ENCODE measurements around the gene AOX1. TPM values are rescaled to one million over a fixed set of nuclear protein-coding genes. Genes with fewer than 3 reads are reported as not detected.
"Not testable (repeated sequence)": the region's sequence is repeated elsewhere in the genome, so short reads cannot be mapped to it uniquely, and the experiment has no call there.

AOX1 gene
- total RNA-seq, 8 experiments from 2014 or later: 0.09 to 9.2 (median 1.5) TPM

GRCh38 chr2:200668478-200668877, 82.7 kb downstream of the AOX1 start:
- 44 to 89% (median 77%) methylated on average over 1 to 3 of the region's 3 CpGs; no CpG with 5 or more reads in 2 of the 10 experiments for WGBS, 10 experiments
- Histone ChIP-seq H3K27ac (no peak overlapping the region), H3K4me1 (replicated peaks in 1 of 2) (no peaks in the 10 kb centered on the region)

GRCh38 chr2:200669308-200669707, 83.5 kb downstream of the AOX1 start:
- no peaks in the 10 kb centered on the region for H3K4me1 ChIP-seq (replicated peaks in 1 of 2)
- H3K4me3 ChIP-seq: no peak overlapping the region
- in situ Hi-C loops (cut with MboI; ENCODE audit: low pct_unique_long_range_greater_than_20kb in 2 of 9, low sequenced_read_pairs in 9 of 9, unreplicated experiment in 9 of 9): no loop called here
- 17 to 100% (median 83%) methylated on average over 1 to 8 of the region's 9 CpGs for WGBS, 10 experiments
- no peak overlapping the region for H3K27ac ChIP-seq
- ATAC-seq (replicated peaks in 6 of 8): peak in 4 of 8 experiments; percentile 37 to 94 (median 58)

More at GRCh38 chr2:200668478-200668877, 82.7 kb downstream of the AOX1 start:
- no peak overlapping the region for H3K4me3 ChIP-seq
- ATAC-seq (replicated peaks in 6 of 8): no peak
- in situ Hi-C loops (cut with MboI; ENCODE audit: low pct_unique_long_range_greater_than_20kb in 2 of 9, low sequenced_read_pairs in 9 of 9, unreplicated experiment in 9 of 9): no loop called here

GRCh38 chr2:200670313-200670712, 84.5 kb downstream of the AOX1 start:
- peak in 1 of 8 experiments; percentile 20 for ATAC-seq (replicated peaks in 6 of 8)
- in situ Hi-C loops (cut with MboI; ENCODE audit: low pct_unique_long_range_greater_than_20kb in 2 of 9, low sequenced_read_pairs in 9 of 9, unreplicated experiment in 9 of 9): no loop called here
- 43 to 75% (median 68%) methylated on average over 1 to 4 of the region's 4 CpGs; no CpG with 5 or more reads in 5 of the 10 experiments for WGBS, 10 experiments
- H3K27ac ChIP-seq: no peak overlapping the region
- no peak overlapping the region for H3K4me3 ChIP-seq
- H3K4me1 ChIP-seq (replicated peaks in 1 of 2): no peaks in the 10 kb centered on the region

- no peak overlapping the region for H3K4me3 ChIP-seq
- WGBS, 10 experiments: 17 to 100% (median 80%) methylated on average over 1 of the region's 1 CpG; no CpG with 5 or more reads in 3 of the 10 experiments
- ATAC-seq (replicated peaks in 6 of 8): peak in 4 of 8 experiments; percentile 21 to 65 (median 62)
- H3K27ac ChIP-seq: no peak overlapping the region
- in situ Hi-C loops (cut with MboI; ENCODE audit: low pct_unique_long_range_greater_than_20kb in 2 of 9, low sequenced_read_pairs in 9 of 9, unreplicated experiment in 9 of 9): no loop called here
- no peaks in the 10 kb centered on the region for H3K4me1 ChIP-seq (replicated peaks in 1 of 2)
These were observed 84.9 kb downstream of the AOX1 start for GRCh38 chr2:200670751-200671150.

- no peak for ATAC-seq (replicated peaks in 6 of 8)
- no peaks in the 10 kb centered on the region for H3K4me1 ChIP-seq (replicated peaks in 1 of 2)
- in situ Hi-C loops (cut with MboI; ENCODE audit: low pct_unique_long_range_greater_than_20kb in 2 of 9, low sequenced_read_pairs in 9 of 9, unreplicated experiment in 9 of 9): no loop called here
- H3K27ac ChIP-seq: no peak overlapping the region
- no peak overlapping the region for H3K4me3 ChIP-seq
- 17 to 93% (median 35%) methylated on average over 1 to 3 of the region's 5 CpGs; no CpG with 5 or more reads in 6 of the 10 experiments for WGBS, 10 experiments
These were observed 87.4 kb downstream of the AOX1 start for GRCh38 chr2:200673191-200673590.

GRCh38 chr2:200674837-200675236, 89.0 kb downstream of the AOX1 start:
- no peaks in the 10 kb centered on the region for H3K4me1 ChIP-seq (replicated peaks in 1 of 2)
- peak in 3 of 8 experiments; percentile 50 to 79 (median 64) for ATAC-seq (replicated peaks in 6 of 8)
- in situ Hi-C loops (cut with MboI; ENCODE audit: low pct_unique_long_range_greater_than_20kb in 2 of 9, low sequenced_read_pairs in 9 of 9, unreplicated experiment in 9 of 9): no loop called here
- H3K27ac ChIP-seq: no peak overlapping the region
- H3K4me3 ChIP-seq: no peak overlapping the region
- WGBS, 10 experiments: 13 to 100% (median 50%) methylated on average over 1 to 4 of the region's 7 CpGs; no CpG with 5 or more reads in 3 of the 10 experiments

GRCh38 chr2:200677171-200677570, 91.4 kb downstream of the AOX1 start:
- 43 to 100% (median 66%) methylated on average over 1 to 2 of the region's 2 CpGs; no CpG with 5 or more reads in 3 of the 10 experiments for WGBS, 10 experiments
- ATAC-seq (replicated peaks in 6 of 8): no peak
- no peak overlapping the region for H3K4me3 ChIP-seq
- no peaks in the 10 kb centered on the region for H3K4me1 ChIP-seq (replicated peaks in 1 of 2)
- no peak overlapping the region for H3K27ac ChIP-seq
- in situ Hi-C loops (cut with MboI; ENCODE audit: low pct_unique_long_range_greater_than_20kb in 2 of 9, low sequenced_read_pairs in 9 of 9, unreplicated experiment in 9 of 9): no loop called here

GRCh38 chr2:200677721-200678532, 92.1 kb downstream of the AOX1 start:
- H3K4me3 ChIP-seq: no peak overlapping the region
- no peaks in the 10 kb centered on the region for H3K4me1 ChIP-seq (replicated peaks in 1 of 2)
- in situ Hi-C loops (cut with MboI; ENCODE audit: low pct_unique_long_range_greater_than_20kb in 2 of 9, low sequenced_read_pairs in 9 of 9, unreplicated experiment in 9 of 9): no loop called here
- ATAC-seq (replicated peaks in 6 of 8): peak in 3 of 8 experiments; percentile 59 to 80 (median 74)
- 12 to 94% (median 67%) methylated on average over 2 to 10 of the region's 11 CpGs; no CpG with 5 or more reads in 1 of the 10 experiments for WGBS, 10 experiments
- H3K27ac ChIP-seq: no peak overlapping the region

GRCh38 chr2:200679127-200679526, 93.3 kb downstream of the AOX1 start:
- H3K4me3 ChIP-seq: no peak overlapping the region
- 50 to 100% (median 94%) methylated on average over 1 to 5 of the region's 5 CpGs for WGBS, 10 experiments
- ATAC-seq (replicated peaks in 6 of 8): no peak
- no peak overlapping the region for H3K27ac ChIP-seq
- no peaks in the 10 kb centered on the region for H3K4me1 ChIP-seq (replicated peaks in 1 of 2)
- in situ Hi-C loops (cut with MboI; ENCODE audit: low pct_unique_long_range_greater_than_20kb in 2 of 9, low sequenced_read_pairs in 9 of 9, unreplicated experiment in 9 of 9): no loop called here

GRCh38 chr2:200679535-200679934, 93.7 kb downstream of the AOX1 start:
- ATAC-seq (replicated peaks in 6 of 8): no peak
- no peaks in the 10 kb centered on the region for H3K4me1 ChIP-seq (replicated peaks in 1 of 2)
- in situ Hi-C loops (cut with MboI; ENCODE audit: low pct_unique_long_range_greater_than_20kb in 2 of 9, low sequenced_read_pairs in 9 of 9, unreplicated experiment in 9 of 9): no loop called here
- 70 to 100% (median 89%) methylated on average over 1 to 5 of the region's 5 CpGs; no CpG with 5 or more reads in 4 of the 10 experiments for WGBS, 10 experiments
- H3K4me3 ChIP-seq: no peak overlapping the region
- H3K27ac ChIP-seq: no peak overlapping the region

GRCh38 chr2:200681697-200682096, 95.9 kb downstream of the AOX1 start:
- H3K4me1 ChIP-seq (replicated peaks in 1 of 2): no peaks in the 10 kb centered on the region
- in situ Hi-C loops (cut with MboI; ENCODE audit: low pct_unique_long_range_greater_than_20kb in 2 of 9, low sequenced_read_pairs in 9 of 9, unreplicated experiment in 9 of 9): no loop called here
- WGBS, 10 experiments: 0 to 100% (median 78%) methylated on average over 1 to 2 of the region's 2 CpGs; no CpG with 5 or more reads in 1 of the 10 experiments
- no peak overlapping the region for H3K27ac ChIP-seq
- no peak overlapping the region for H3K4me3 ChIP-seq
- no peak for ATAC-seq (replicated peaks in 6 of 8)

- in situ Hi-C loops (cut with MboI; ENCODE audit: low pct_unique_long_range_greater_than_20kb in 2 of 9, low sequenced_read_pairs in 9 of 9, unreplicated experiment in 9 of 9); ATAC-seq (replicated peaks in 6 of 8); H3K4me3 ChIP-seq; H3K27ac ChIP-seq; H3K4me1 ChIP-seq (replicated peaks in 1 of 2): not testable (repeated sequence)
- WGBS, 10 experiments: 23 to 100% (median 90%) methylated on average over 1 to 3 of the region's 5 CpGs; no CpG with 5 or more reads in 1 of the 10 experiments
These were observed 96.6 kb downstream of the AOX1 start for GRCh38 chr2:200682407-200682806.
